H9 (cell line): ENCODE data around the gene SNAP25. TPM values are rescaled to one million over a fixed set of nuclear protein-coding genes. Genes with fewer than 3 reads are reported as not detected.

Source experiments
- DNase-seq: peaks from one replicate; pipeline ENCODE4 v3.0.0-alpha.2; 2017
- H2AFZ ChIP-seq: one replicate; pipeline ENCODE4 v1.6.1; 2013; ENCODE audit warnings: mild to moderate bottlenecking, low read length, control low read depth, moderate library complexity
- H2AK5ac ChIP-seq: 2 replicates; pipeline ENCODE4 v1.6.1; 2013; ENCODE audit warnings: low read length, control low read depth, mixed read lengths; ENCODE audit not compliant: insufficient read length
- H2BK120ac ChIP-seq: one replicate; pipeline ENCODE4 v1.6.1; 2013; ENCODE audit warnings: low read depth, mild to moderate bottlenecking, low read length, control low read depth, inconsistent platforms; ENCODE audit not compliant: poor library complexity, severe bottlenecking
- H2BK12ac ChIP-seq: 2 replicates; pipeline ENCODE4 v1.6.1; 2013; ENCODE audit warnings: low read length, control low read depth, mixed read lengths, low read depth; ENCODE audit not compliant: insufficient read length
- H2BK15ac ChIP-seq: 2 replicates; pipeline ENCODE4 v1.6.1; 2013; ENCODE audit warnings: low read depth, low read length, control low read depth
- H2BK20ac ChIP-seq: one replicate; pipeline ENCODE4 v1.6.1; 2013; ENCODE audit warnings: low read depth, mild to moderate bottlenecking, low read length, control low read depth, inconsistent platforms; ENCODE audit not compliant: poor library complexity, severe bottlenecking
- H2BK5ac ChIP-seq: 2 replicates; pipeline ENCODE4 v1.6.1; 2013; ENCODE audit warnings: low read length, control low read depth, mixed read lengths; ENCODE audit not compliant: insufficient read length
- H3K14ac ChIP-seq: 2 replicates; pipeline ENCODE4 v1.6.1; 2013; ENCODE audit warnings: low read length, control low read depth; ENCODE audit not compliant: insufficient read depth
- H3K18ac ChIP-seq: 2 replicates; pipeline ENCODE4 v1.6.1; 2013; ENCODE audit warnings: low read depth, mild to moderate bottlenecking, mixed read lengths, low read length, control low read depth; ENCODE audit not compliant: insufficient read length
- H3K23ac ChIP-seq: 2 replicates; pipeline ENCODE4 v1.6.1; 2013; ENCODE audit warnings: low read length, control low read depth, mixed read lengths, low read depth; ENCODE audit not compliant: insufficient read length
- H3K23me2 ChIP-seq: 2 replicates; pipeline ENCODE4 v1.6.1; 2013; ENCODE audit warnings: low read depth, mild to moderate bottlenecking, mixed read lengths, low read length, control low read depth; ENCODE audit not compliant: insufficient read length, poor library complexity, severe bottlenecking
- H3K27ac ChIP-seq: 2 replicates; pipeline ENCODE4 v1.5.1; 2013; ENCODE audit warnings: low read length, control low read depth, mixed read lengths, low read depth; ENCODE audit not compliant: insufficient read length
- H3K27me3 ChIP-seq: 2 replicates; pipeline ENCODE4 v1.6.1; 2013; ENCODE audit warnings: low read length, control low read depth, inconsistent platforms; ENCODE audit not compliant: insufficient read depth
- H3K4ac ChIP-seq: 2 replicates; pipeline ENCODE4 v1.6.1; 2013; ENCODE audit warnings: low read depth, mild to moderate bottlenecking, control low read depth, inconsistent platforms, low read length, moderate library complexity
- H3K4me1 ChIP-seq: 2 replicates; pipeline ENCODE4 v1.6.1; 2013; ENCODE audit warnings: low read length, control low read depth, inconsistent platforms; ENCODE audit not compliant: insufficient read depth
- H3K4me2 ChIP-seq: 2 replicates; pipeline ENCODE4 v1.6.1; 2013; ENCODE audit warnings: low read length, control low read depth, mixed read lengths; ENCODE audit not compliant: insufficient read length, insufficient read depth
- H3K56ac ChIP-seq: 2 replicates; pipeline ENCODE4 v1.6.1; 2013; ENCODE audit warnings: low read depth, mild to moderate bottlenecking, mixed read lengths, low read length, control low read depth; ENCODE audit not compliant: insufficient read length
- H3K79me1 ChIP-seq: 2 replicates; pipeline ENCODE4 v1.6.1; 2013; ENCODE audit warnings: low read depth, mild to moderate bottlenecking, moderate library complexity, low read length, control low read depth, inconsistent platforms; ENCODE audit not compliant: insufficient read depth, poor library complexity, severe bottlenecking
- H3K79me2 ChIP-seq: 2 replicates; pipeline ENCODE4 v1.6.1; 2013; ENCODE audit warnings: low read length, control low read depth, inconsistent platforms; ENCODE audit not compliant: insufficient read depth
- H3K9ac ChIP-seq: 2 replicates; pipeline ENCODE4 v1.6.1; 2013; ENCODE audit warnings: low read length, control low read depth, mixed read lengths; ENCODE audit not compliant: insufficient read length; ENCODE audit errors: extremely low read depth
- H3K9me3 ChIP-seq: one replicate; pipeline ENCODE4 v1.6.1; 2013; ENCODE audit warnings: low read depth, low read length, inconsistent platforms; ENCODE audit not compliant: control insufficient read depth
- H3T11ph ChIP-seq: one replicate; pipeline ENCODE4 v1.6.1; 2013; ENCODE audit warnings: mild to moderate bottlenecking, low read length, control low read depth, inconsistent platforms
- H4K20me1 ChIP-seq: one replicate; pipeline ENCODE4 v1.6.1; 2013; ENCODE audit not compliant: control insufficient read depth, insufficient read length, insufficient read depth
- H4K5ac ChIP-seq: 2 replicates; pipeline ENCODE4 v1.6.1; 2013; ENCODE audit warnings: low read depth, mild to moderate bottlenecking, mixed read lengths, low read length, control low read depth; ENCODE audit not compliant: insufficient read length
- H4K8ac ChIP-seq: replicated peaks from 2 replicates; pipeline ENCODE4 v1.6.1; 2013; ENCODE audit warnings: low read length, control low read depth, mixed read lengths, low read depth; ENCODE audit not compliant: insufficient read length
- H4K91ac ChIP-seq: 2 replicates; pipeline ENCODE4 v1.6.1; 2013; ENCODE audit warnings: low read depth, mild to moderate bottlenecking, moderate library complexity, mixed read lengths, low read length, control low read depth; ENCODE audit not compliant: insufficient read length
- H3K27ac Mint-ChIP-seq, 3 experiments: 2 replicates in 2 of 3; 3 replicates in 1 of 3; pipeline ENCODE4 v1.8.0; 2020 to 2021; ENCODE audit warnings: mixed read lengths in 3 of 3, mild to moderate bottlenecking in 1 of 3, moderate library complexity in 1 of 3
- H3K27me3 Mint-ChIP-seq: 2 replicates; pipeline ENCODE4 v1.8.0; 2021; ENCODE audit warnings: low read depth, mild to moderate bottlenecking, moderate library complexity, mixed read lengths
- H3K36me3 Mint-ChIP-seq, 3 experiments: 2 replicates in 2 of 3; 3 replicates in 1 of 3; pipeline ENCODE4 v1.8.0; 2020 to 2021; ENCODE audit warnings: low read depth in 3 of 3, mixed read lengths in 3 of 3; ENCODE audit not compliant: insufficient read depth in 1 of 3
- H3K4me1 Mint-ChIP-seq, 2 experiments: 2 replicates each; pipeline ENCODE4 v1.8.0; 2020; ENCODE audit warnings: mixed read lengths in 2 of 2
- H3K4me3 Mint-ChIP-seq, 2 experiments: 2 replicates in 1 of 2; 3 replicates in 1 of 2; pipeline ENCODE4 v1.8.0; 2020 to 2021; ENCODE audit warnings: mild to moderate bottlenecking in 2 of 2, mixed read lengths in 2 of 2, moderate library complexity in 1 of 2
- H3K9me3 Mint-ChIP-seq, 2 experiments: 2 replicates in 1 of 2; 3 replicates in 1 of 2; pipeline ENCODE4 v1.8.0; 2020; ENCODE audit warnings: mild to moderate bottlenecking in 2 of 2, mixed read lengths in 2 of 2, moderate library complexity in 1 of 2
- CTCF ChIP-seq: fragments of 200-600 bp; sonication (generic); conservative IDR thresholded peaks from 3 replicates; pipeline ENCODE4 v1.8.0; 2021; ENCODE audit warnings: antibody characterized with exemption, mild to moderate bottlenecking
- WGBS: extraction: QIAGEN DNeasy Blood & Tissue Kit; methylation state at CpG from one replicate; pipeline ENCODE4 v1.1.7; 2013; ENCODE audit warnings: missing lambda C conversion rate, low lambda C conversion rate, mixed read lengths; ENCODE audit not compliant: insufficient read length; ENCODE audit errors: extremely low coverage; 5-methylcytosine and 5-hydroxymethylcytosine counted together
- total RNA-seq: library from RNA; stranded (reverse); gene quantifications from 2 replicates; pipeline ENCODE4 v1.2.1, GENCODE V29; 2021

Gene SNAP25
- total RNA-seq, 1 experiment from 2014 or later: 0.13 TPM

DNA sequence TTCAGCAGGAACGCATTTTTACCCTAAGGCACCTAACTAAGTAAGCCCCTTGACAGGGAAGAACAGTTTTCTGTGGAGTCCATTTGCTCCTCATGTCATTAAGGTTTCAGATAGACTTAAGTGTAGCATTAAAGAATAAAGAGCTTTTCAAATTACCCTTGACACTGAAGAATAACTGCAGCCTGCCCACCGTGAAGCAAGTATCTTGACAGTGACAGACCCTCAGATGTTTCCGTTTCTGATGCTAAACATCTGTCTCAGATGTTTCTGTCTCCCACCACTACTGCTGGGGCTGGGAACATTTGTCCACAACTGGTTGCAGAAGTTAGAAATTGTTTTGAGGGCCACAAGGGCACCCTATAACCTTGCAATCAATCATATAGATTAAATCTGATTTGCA, 50.0 kb downstream of the SNAP25 start:
- H3K27ac Mint-ChIP-seq: no peak overlapping the region
- no peak overlapping the region for H2AK5ac ChIP-seq

More for the DNA sequence above, 50.0 kb downstream of the SNAP25 start:
- no peak overlapping the region for H2BK20ac ChIP-seq
- Mint-ChIP-seq H3K4me1 (peaks cover 16 to 18% of the 10 kb centered on the region in 2 experiments), H3K36me3 (no peaks in the 10 kb centered on the region), H3K27me3 (peaks cover 4% of the 10 kb centered on the region), H3K4me3 (no peak overlapping the region), H3K9me3 (no peaks in the 10 kb centered on the region)
- no peak overlapping the region for H2BK12ac ChIP-seq
- no peak overlapping the region for H3T11ph ChIP-seq
- peaks cover under 1% of the 10 kb centered on the region; the same call in 1 of the 2 replicates for H3K4me1 ChIP-seq
- H3K14ac ChIP-seq: no peak overlapping the region
- no peak for TF ChIP-seq CTCF
- H4K5ac ChIP-seq: no peak overlapping the region
- no peaks in the 10 kb centered on the region for H3K23me2 ChIP-seq
- no peaks in the 10 kb centered on the region for H4K20me1 ChIP-seq
- H4K8ac ChIP-seq: no peak overlapping the region
- H2BK5ac ChIP-seq: no peak overlapping the region
- no peak overlapping the region for H3K56ac ChIP-seq
- H3K79me1 ChIP-seq: no peaks in the 10 kb centered on the region
- H3K9ac ChIP-seq: no peak overlapping the region
- no peak overlapping the region for H2AFZ ChIP-seq
- no peaks in the 10 kb centered on the region for H3K9me3 ChIP-seq
- no peak overlapping the region for H3K27ac ChIP-seq
- no peak overlapping the region for H3K18ac ChIP-seq
- no peak overlapping the region for H3K4me2 ChIP-seq
- H3K23ac ChIP-seq: no peak overlapping the region
- no peak overlapping the region for H3K4ac ChIP-seq
- H2BK15ac ChIP-seq: no peak overlapping the region
- WGBS: no CpG with 5 or more reads among the region's 3 CpGs
- H4K91ac ChIP-seq: no peak overlapping the region
- H3K27me3 ChIP-seq: no peaks in the 10 kb centered on the region
- H2BK120ac ChIP-seq: no peak overlapping the region
- DNase-seq: no peak
- H3K79me2 ChIP-seq: no peaks in the 10 kb centered on the region
